GM19372 (cell line): ENCODE results near the gene LMX1A.

Experiments used
- ATAC-seq: cut with Tn5 transposase; IDR thresholded peaks from one replicate; pipeline ENCODE4 v1.9.1; 2021; ENCODE audit warnings: mild to moderate bottlenecking, low read depth, moderate library complexity; ENCODE audit not compliant: unreplicated experiment

LMX1A gene

GRCh38 chr1:165369255-165369848 lies 12.8 kb upstream of the LMX1A start:
- peak; percentile 67 for ATAC-seq

GRCh38 chr1:165367375-165367993 lies 11.0 kb upstream of the LMX1A start:
- peak; percentile 68 for ATAC-seq

GRCh38 chr1:165365341-165365740 lies 8.8 kb upstream of the LMX1A start:
- no peak for ATAC-seq

DNA sequence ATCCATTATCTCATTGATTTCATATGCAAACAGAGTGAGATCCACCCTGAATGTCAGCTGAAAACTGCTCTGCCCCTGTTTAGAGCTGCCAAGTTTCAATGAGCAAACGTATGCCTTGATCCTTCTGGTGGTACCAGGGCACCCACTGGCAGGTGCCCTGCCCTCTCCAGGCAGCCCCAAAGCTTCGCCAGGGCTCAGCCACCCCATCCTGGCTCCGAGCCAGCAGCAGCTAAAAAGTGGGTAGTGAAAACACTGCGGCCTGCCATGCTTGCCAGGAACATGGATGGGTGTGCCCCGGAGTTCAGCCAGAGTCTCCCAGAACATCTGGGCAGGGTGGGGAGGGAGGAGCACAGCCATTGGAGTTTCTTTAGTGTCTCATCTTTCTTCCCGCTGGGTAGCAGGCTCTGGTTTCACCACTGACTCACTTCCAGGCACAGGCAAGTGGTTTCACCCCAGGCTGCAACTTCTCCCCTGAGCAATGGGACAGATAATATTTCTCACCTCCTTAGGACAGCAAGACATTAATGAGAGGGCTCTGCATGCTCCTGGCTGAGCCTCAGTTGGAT lies 8.1 kb upstream of the LMX1A start:
- ATAC-seq = no peak

- no peak for ATAC-seq
Observed at GRCh38 chr1:165356876-165357275, 361 bp upstream of the LMX1A start.

- no peak for ATAC-seq
Observed at GRCh38 chr1:165355139-165355976, 1.2 kb downstream of the LMX1A start.

- no peak for ATAC-seq
Observed at GRCh38 chr1:165354739-165355138, 1.8 kb downstream of the LMX1A start.

DNA sequence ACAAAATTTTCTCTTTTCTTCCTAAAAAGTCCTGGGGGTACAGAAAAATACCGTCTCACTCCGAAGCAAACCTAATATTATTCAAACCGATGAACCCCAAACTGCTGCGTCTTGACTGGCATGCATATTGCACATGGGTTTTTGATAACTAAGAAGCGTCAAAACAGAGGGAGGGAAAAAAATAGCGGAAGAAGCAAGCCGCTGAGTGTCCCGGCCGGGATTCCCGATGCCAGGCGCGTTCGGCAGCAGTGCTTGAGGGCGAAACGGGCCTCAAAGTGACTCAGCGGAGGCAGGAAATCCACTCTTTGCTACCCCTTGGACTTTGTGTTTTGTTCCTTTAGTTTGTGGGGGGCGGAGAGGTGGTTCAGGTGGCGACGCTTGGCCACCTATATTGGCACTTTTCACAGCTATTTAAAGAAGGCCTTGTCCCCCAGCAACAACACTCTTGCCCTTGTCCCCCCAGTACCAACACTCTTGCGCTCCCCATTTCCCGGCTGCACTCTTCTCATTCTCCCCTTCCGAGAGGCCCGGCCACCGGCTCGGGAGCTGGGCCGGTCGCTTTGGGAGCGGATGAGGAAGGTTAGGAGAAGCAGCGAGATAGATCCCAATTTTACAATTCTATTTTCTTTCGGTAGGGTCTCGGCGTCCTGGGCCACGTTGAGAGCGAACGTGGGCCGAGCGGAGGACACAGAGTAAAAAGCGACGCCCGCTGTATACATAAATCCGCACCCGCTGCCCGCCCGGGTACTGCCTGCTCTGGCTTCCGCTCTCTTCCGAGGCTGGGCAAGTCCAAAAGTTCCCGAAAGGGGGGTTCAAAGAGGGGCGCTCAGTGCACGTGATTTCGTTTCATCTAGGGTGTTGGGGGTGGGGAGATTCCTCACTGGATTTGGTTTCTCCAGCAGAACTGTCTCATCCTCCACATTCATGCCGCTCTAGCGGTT lies 2.5 kb downstream of the LMX1A start:
- ATAC-seq = no peak

DNA sequence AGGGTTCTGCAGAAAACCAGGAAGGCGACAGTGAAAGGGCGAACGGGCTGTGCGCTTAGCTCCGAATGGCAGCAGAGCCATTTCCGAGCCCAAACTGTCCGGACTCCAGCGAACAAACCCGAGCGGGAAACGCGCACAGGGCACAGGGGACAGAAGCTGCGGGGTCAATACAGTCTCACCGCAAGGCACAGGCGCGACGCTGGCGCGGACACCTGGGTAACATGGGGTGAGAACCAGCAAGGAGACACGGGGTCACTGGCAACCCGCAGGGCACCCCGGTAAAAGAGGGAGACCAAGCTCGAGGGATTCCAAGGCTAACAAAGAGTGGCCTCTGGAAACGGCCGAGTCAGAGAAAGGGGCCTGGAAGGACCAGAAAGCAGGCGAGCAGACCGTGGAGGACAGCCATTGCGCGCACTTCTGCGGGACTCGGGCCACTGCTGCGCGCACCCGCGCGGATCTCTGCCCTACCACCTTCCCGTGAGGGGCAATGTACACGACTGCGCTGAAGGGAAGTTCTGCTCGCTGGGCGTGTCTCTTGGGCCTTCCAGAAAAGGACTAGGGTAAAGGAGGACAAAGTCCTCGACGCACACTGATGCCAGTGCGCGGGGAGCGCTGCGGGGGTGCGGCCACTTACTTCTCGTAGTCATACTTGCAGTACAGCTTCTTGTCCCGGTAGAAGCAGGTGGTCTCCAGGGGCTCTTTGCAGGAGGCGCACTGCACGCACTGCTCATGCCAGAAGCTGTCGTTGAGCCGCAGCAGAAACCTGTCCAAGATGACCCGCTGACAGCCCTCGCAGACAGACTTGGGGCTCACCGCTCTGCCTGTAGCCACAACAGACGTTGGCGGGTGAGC lies 3.8 kb downstream of the LMX1A start:
- no peak for ATAC-seq

GRCh38 chr1:165351863-165352441 lies 4.6 kb downstream of the LMX1A start:
- no peak for ATAC-seq

- ATAC-seq = no peak
Observed at GRCh38 chr1:165350840-165351239, 5.7 kb downstream of the LMX1A start.

DNA sequence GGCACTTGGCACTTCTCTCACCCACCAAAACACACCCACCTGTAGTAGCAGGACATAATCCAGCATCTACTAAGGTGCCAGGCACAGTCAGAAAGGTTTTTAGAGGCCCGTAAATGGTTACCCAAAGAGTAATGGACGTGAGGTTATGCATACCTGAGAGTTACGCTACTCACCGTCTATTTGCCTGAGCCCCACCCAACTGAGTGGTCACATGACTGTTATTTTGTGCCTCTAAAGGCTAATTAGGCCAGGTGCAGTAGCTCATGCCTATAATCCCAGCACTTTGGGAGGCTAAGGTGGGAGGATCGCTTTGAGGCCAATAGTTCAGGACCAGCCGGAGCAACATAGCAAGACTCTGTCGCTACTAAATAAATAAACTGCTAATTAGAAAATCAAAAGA lies 11.0 kb downstream of the LMX1A start:
- ATAC-seq = no peak

GRCh38 chr1:165344736-165345135 lies 11.8 kb downstream of the LMX1A start:
- no peak for ATAC-seq

- ATAC-seq = no peak
Observed at GRCh38 chr1:165344198-165344597, 12.3 kb downstream of the LMX1A start.

- ATAC-seq = no peak
Observed at GRCh38 chr1:165342587-165342986, 13.9 kb downstream of the LMX1A start.

DNA sequence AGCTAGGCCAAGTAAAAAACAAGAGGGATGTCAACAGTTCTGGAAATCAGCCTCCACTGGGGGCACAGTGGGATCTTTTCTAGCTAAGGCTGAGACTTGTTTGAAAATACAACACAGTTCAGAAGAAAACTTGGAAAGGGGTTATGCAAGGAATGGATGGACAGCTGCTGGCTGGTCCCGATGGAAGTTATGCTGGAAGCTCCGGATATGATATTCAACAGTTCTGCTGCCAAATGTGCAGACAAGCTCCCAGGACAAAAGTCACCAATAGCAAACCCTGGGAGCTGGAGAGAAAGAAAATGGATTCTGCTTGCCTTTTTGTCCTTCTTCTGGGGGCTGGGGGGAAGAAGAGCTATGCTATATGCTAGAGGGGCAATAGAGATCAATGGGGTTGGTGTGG lies 14.3 kb downstream of the LMX1A start:
- ATAC-seq = no peak

DNA sequence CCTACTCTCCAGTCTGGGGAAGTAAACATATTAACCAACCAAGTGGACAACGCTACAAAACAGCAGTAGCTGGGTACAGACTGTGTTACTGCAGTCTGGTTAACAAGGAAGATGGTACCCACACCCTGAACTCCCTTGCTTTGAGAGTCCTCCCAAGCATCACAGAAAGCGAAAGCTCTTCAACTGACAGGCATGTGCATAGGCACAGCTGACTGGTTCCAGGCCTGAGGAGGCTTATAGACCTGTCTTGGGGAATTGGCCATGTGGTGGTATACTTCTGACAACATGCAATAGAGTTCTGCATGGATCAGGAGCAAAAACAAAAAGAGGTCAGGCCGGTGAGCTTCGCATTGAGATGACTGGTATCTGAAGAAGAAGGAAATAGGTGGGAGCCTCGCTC lies 17.4 kb downstream of the LMX1A start:
- no peak for ATAC-seq

- ATAC-seq = no peak
Observed at GRCh38 chr1:165330483-165330882, 26.0 kb downstream of the LMX1A start.

DNA sequence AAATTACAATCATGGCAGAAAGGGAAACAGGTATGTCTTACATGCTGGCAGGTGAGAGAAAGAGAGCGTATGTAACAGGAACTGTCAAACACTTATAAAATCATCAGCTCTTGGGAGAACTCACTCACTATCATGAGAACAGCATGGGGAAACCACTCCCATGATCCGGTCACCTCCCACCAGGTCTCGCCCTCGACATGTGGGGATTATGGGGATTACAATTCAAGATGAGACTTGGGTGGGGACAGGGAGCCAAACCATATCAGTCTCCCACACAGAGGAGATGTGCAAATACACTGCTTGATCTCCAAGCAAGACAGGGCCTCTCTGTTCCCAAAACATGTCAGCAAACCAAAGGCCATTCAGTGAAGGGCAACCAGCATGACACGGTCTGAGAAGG lies 27.4 kb downstream of the LMX1A start:
- no peak for ATAC-seq
